Measurements from ENCODE around the gene PTGFRN.
"Not testable (repeated sequence)": the region's sequence is repeated elsewhere in the genome, so short reads cannot be mapped to it uniquely, and the experiment has no call there.

- TF ChIP-seq CTCF, EZH2phosphoT487, EZH2 (IDR thresholded peaks at IDR 0.05): not testable (repeated sequence)
Observed at GRCh38 chr1:116939780-116940543, 30.2 kb downstream of the PTGFRN start.
